Sigmoid colon (tissue), 7 donors: ENCODE results near the gene WNT16. TPM values are rescaled to one million over a fixed set of nuclear protein-coding genes. Genes with fewer than 3 reads are reported as not detected.

Source experiments
- DNase-seq: peaks from one replicate; pipeline ENCODE4 v3.0.0-alpha.2; 2019
- H3K27ac ChIP-seq, 4 donors: fragments of 200-600 bp; sonication (generic); one replicate each; pipeline ENCODE4 v1.5.1; 2016 to 2019; ENCODE audit warnings: mild to moderate bottlenecking in 1 of 4
- H3K27me3 ChIP-seq, 3 donors: fragments of 200-600 bp; sonication (generic); one replicate each; pipeline ENCODE4 v1.5.1; 2019; ENCODE audit warnings: mild to moderate bottlenecking in 1 of 3
- H3K36me3 ChIP-seq, 4 donors: fragments of 200-600 bp; sonication (generic); one replicate each; pipeline ENCODE4 v1.5.1; 2016 to 2019
- H3K4me1 ChIP-seq, 4 donors: fragments of 200-600 bp; sonication (generic); one replicate each; pipeline ENCODE4 v1.5.1; 2017 to 2019
- H3K4me3 ChIP-seq, 4 donors: fragments of 200-600 bp; sonication (generic); one replicate each; pipeline ENCODE4 v1.5.1; 2017 to 2019; ENCODE audit warnings: mild to moderate bottlenecking in 2 of 4, moderate library complexity in 1 of 4
- H3K9me3 ChIP-seq, 4 donors: fragments of 200-600 bp in 3 of 4; sonication (generic) in 3 of 4; one replicate each; pipeline versions ENCODE4 v1.5.1 to v1.6.1; 2013 to 2019
- CTCF ChIP-seq, 4 experiments: fragments of 450-650 bp in 3 of 4; fragments of 200-600 bp in 1 of 4; IDR thresholded peaks; one replicate each; pipeline ENCODE4 v1.5.1; 2016 to 2019; ENCODE audit warnings: antibody characterized with exemption in 4 of 4, mild to moderate bottlenecking in 3 of 4, moderate library complexity in 2 of 4
- EP300 ChIP-seq, 4 donors: sonication (generic); formaldehyde crosslinking; IDR thresholded peaks; one replicate each; pipeline ENCODE4 v1.6.1; 2017; ENCODE audit warnings: antibody characterized with exemption in 4 of 4
- POLR2A ChIP-seq, 2 donors: fragments of 450-650 bp; IDR thresholded peaks; one replicate each; pipeline ENCODE4 v1.6.1; 2016; ENCODE audit warnings: antibody characterized with exemption in 2 of 2, mild to moderate bottlenecking in 2 of 2, moderate library complexity in 2 of 2
- POLR2AphosphoS5 ChIP-seq, 4 donors: sonication (generic); formaldehyde crosslinking; IDR thresholded peaks; one replicate each; pipeline ENCODE4 v1.6.1; 2017; ENCODE audit warnings: antibody characterized with exemption in 4 of 4
- WGBS, 2 donors: extraction: QIAGEN DNeasy Blood & Tissue Kit; methylation state at CpG; one replicate each; pipeline ENCODE4 v1.1.7; 2013; 5-methylcytosine and 5-hydroxymethylcytosine counted together
- intact Hi-C: fragments of 100-400 bp; cut with DNase I; formaldehyde crosslinking; loops from one replicate; pipeline ENCODE4 v1.15.1; 2023
- polyA plus RNA-seq, 3 donors: library from polyadenylated mRNA; stranded (reverse); fragments of 200-250 nt; gene quantifications; one replicate each; pipeline ENCODE4 v1.2.3, GENCODE V29; 2013
- total RNA-seq, 4 donors: library from RNA; depleted of rRNA; stranded (reverse); fragments of >200 nt; gene quantifications; one replicate each; pipeline ENCODE4 v1.1.0, GENCODE V29; 2016
- donor health status: healthy with polysubstance abuse.
- donor health status: Bipolar disorder and iron deficiency.
- donor health status: healthy.

The WNT16 gene
- total and polyA plus RNA-seq, 7 donors, result 0.38 to 1.4 (median 0.58) TPM; not detected in 1

GRCh38 chr7:121371367-121371766 lies 42.6 kb downstream of the WNT16 start:
- H3K4me3 ChIP-seq, result no peak overlapping the region
- DNase-seq, result no peak
- H3K36me3 ChIP-seq, result peaks cover 0 to 9% (median 2%) of the 10 kb centered on the region in 4 donors
- no peaks in the 10 kb centered on the region for H3K9me3 ChIP-seq
- intact Hi-C loops, result no loop called here
- WGBS, 2 donors, result 53 to 90% methylated on average over 1 of the region's 1 CpG
- H3K27ac ChIP-seq, result no peak overlapping the region
- H3K4me1 ChIP-seq, result peaks cover 0 to 36% (median 12%) of the 10 kb centered on the region in 4 donors
- no peak for TF ChIP-seq EP300 (IDR thresholded peaks at IDR 0.05)
- no peak for TF ChIP-seq CTCF (IDR thresholded peaks at IDR 0.05)
- no peak for TF ChIP-seq POLR2A (IDR thresholded peaks at IDR 0.05)
- no peak for TF ChIP-seq POLR2AphosphoS5 (IDR thresholded peaks at IDR 0.05)
- H3K27me3 ChIP-seq, result no peaks in the 10 kb centered on the region

- H3K27me3 ChIP-seq, result no peaks in the 10 kb centered on the region
- 74 to 78% methylated on average over 2 of the region's 2 CpGs for WGBS, 2 donors
- no peaks in the 10 kb centered on the region for H3K9me3 ChIP-seq
- no peak for TF ChIP-seq EP300 (IDR thresholded peaks at IDR 0.05)
- TF ChIP-seq CTCF (IDR thresholded peaks at IDR 0.05), result no peak
- no peak for TF ChIP-seq POLR2A (IDR thresholded peaks at IDR 0.05)
- TF ChIP-seq POLR2AphosphoS5 (IDR thresholded peaks at IDR 0.05), result no peak
- peaks cover 0 to 14% (median 2%) of the 10 kb centered on the region in 4 donors for H3K36me3 ChIP-seq
- no peak overlapping the region for H3K4me3 ChIP-seq
- H3K4me1 ChIP-seq, result peaks cover 0 to 35% (median 12%) of the 10 kb centered on the region in 4 donors
- intact Hi-C loops, result no loop called here
- no peak for DNase-seq
- H3K27ac ChIP-seq, result no peak overlapping the region
Observed at GRCh38 chr7:121371883-121372282, 43.1 kb downstream of the WNT16 start.

GRCh38 chr7:121372376-121373010 lies 43.7 kb downstream of the WNT16 start:
- intact Hi-C loops, result no loop called here
- WGBS, 2 donors, result 64 to 92% methylated on average over 2 of the region's 2 CpGs
- Histone ChIP-seq H3K4me3 (no peak overlapping the region), H3K27me3 (no peaks in the 10 kb centered on the region), H3K27ac (no peak overlapping the region), H3K4me1 (peaks cover 0 to 29% (median 12%) of the 10 kb centered on the region in 4 donors), H3K9me3 (no peaks in the 10 kb centered on the region), H3K36me3 (peaks cover 0 to 20% (median 2%) of the 10 kb centered on the region in 4 donors)
- no peak for TF ChIP-seq POLR2A (IDR thresholded peaks at IDR 0.05)
- no peak for TF ChIP-seq CTCF (IDR thresholded peaks at IDR 0.05)
- TF ChIP-seq POLR2AphosphoS5 (IDR thresholded peaks at IDR 0.05), result no peak
- TF ChIP-seq EP300 (IDR thresholded peaks at IDR 0.05), result no peak
- DNase-seq, result no peak

- no peak overlapping the region for H3K27ac ChIP-seq
- no peaks in the 10 kb centered on the region for H3K27me3 ChIP-seq
- intact Hi-C loops, result no loop called here
- no peak for DNase-seq
- H3K4me3 ChIP-seq, result no peak overlapping the region
- H3K4me1 ChIP-seq, result peaks cover 0 to 26% (median 11%) of the 10 kb centered on the region in 4 donors
- H3K9me3 ChIP-seq, result no peaks in the 10 kb centered on the region
- H3K36me3 ChIP-seq, result peaks cover 0 to 26% (median 2%) of the 10 kb centered on the region in 4 donors
- TF ChIP-seq CTCF (IDR thresholded peaks at IDR 0.05), result no peak
- TF ChIP-seq POLR2A (IDR thresholded peaks at IDR 0.05), result no peak
- TF ChIP-seq EP300 (IDR thresholded peaks at IDR 0.05), result no peak
- no peak for TF ChIP-seq POLR2AphosphoS5 (IDR thresholded peaks at IDR 0.05)
Observed at GRCh38 chr7:121373177-121373576, 44.4 kb downstream of the WNT16 start.

- intact Hi-C loops, result no loop called here
- TF ChIP-seq EP300 (IDR thresholded peaks at IDR 0.05) (no peak), CTCF (IDR thresholded peaks at IDR 0.05) (no peak), POLR2AphosphoS5 (IDR thresholded peaks at IDR 0.05) (no peak), POLR2A (IDR thresholded peaks at IDR 0.05) (no peak)
- Histone ChIP-seq H3K27ac (no peak overlapping the region), H3K27me3 (no peaks in the 10 kb centered on the region), H3K36me3 (peaks cover 0 to 31% (median 2%) of the 10 kb centered on the region in 4 donors), H3K9me3 (no peaks in the 10 kb centered on the region), H3K4me3 (no peak overlapping the region), H3K4me1 (peaks cover 0 to 12% (median 0%) of the 10 kb centered on the region in 4 donors)
- WGBS, 2 donors, result 85 to 94% methylated on average over 2 of the region's 2 CpGs
- no peak for DNase-seq
Observed at GRCh38 chr7:121376979-121377378, 48.2 kb downstream of the WNT16 start.
